GM12801 (cell line): ENCODE measurements around the gene AHCYL2.

ENCODE experiments used
- TF ChIP-seq, protein P1 (sequence below): IDR thresholded peaks from one replicate; pipeline ENCODE4 v1.5.1; 2011; ENCODE audit warnings: control low read depth; ENCODE audit not compliant: insufficient read length; ENCODE audit errors: extremely low read depth

AHCYL2 gene

DNA sequence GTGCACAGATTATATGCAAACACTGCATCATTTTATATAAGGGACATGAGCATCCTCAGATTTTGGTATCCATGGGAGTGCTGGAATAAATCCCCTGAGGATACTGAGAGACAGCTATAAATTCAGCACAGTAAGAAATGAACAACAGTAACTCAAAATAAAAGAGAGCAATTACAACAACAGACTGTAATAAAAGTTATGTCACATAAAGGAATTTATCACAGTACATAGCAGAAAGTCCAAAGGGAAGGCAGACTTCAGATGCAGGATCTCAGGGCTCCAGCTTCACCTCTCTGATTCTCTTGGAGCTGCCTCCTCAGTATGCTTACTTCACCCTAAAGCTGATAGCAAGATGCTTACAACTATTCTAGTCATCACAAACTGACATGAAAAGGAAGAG is 165.5 kb downstream of the AHCYL2 start:
- TF ChIP-seq, protein P1, sequence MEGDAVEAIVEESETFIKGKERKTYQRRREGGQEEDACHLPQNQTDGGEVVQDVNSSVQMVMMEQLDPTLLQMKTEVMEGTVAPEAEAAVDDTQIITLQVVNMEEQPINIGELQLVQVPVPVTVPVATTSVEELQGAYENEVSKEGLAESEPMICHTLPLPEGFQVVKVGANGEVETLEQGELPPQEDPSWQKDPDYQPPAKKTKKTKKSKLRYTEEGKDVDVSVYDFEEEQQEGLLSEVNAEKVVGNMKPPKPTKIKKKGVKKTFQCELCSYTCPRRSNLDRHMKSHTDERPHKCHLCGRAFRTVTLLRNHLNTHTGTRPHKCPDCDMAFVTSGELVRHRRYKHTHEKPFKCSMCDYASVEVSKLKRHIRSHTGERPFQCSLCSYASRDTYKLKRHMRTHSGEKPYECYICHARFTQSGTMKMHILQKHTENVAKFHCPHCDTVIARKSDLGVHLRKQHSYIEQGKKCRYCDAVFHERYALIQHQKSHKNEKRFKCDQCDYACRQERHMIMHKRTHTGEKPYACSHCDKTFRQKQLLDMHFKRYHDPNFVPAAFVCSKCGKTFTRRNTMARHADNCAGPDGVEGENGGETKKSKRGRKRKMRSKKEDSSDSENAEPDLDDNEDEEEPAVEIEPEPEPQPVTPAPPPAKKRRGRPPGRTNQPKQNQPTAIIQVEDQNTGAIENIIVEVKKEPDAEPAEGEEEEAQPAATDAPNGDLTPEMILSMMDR = no peak

DNA sequence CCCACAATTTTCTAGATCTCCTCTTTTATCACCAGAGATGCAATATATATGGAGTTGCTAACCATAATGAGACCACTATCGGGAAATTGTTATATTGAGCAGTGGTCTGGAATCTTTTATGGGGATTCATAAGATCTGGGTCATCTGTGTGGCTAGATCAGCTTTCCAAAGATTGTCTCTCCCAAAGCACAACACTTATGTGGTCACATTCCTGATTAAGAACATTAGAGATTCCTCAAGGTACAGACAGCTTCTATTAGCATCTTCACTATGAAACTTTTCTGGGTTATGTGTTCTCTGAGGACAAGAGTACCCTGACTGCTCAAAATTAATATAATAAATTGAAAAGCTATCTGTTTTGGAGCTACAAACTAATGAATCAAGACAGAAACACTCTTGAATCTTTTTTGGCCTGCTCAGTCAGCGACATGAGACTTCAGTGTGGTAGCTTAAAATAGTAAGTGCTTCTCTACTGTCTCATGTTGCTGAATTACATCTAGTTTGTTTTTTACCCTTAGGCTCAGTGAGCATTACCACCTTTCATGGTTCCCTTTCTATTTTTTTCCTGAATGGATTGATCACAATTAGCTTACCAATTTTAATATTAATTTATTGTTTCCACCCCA is 166.8 kb downstream of the AHCYL2 start:
- TF ChIP-seq, protein P1 = no peak

DNA sequence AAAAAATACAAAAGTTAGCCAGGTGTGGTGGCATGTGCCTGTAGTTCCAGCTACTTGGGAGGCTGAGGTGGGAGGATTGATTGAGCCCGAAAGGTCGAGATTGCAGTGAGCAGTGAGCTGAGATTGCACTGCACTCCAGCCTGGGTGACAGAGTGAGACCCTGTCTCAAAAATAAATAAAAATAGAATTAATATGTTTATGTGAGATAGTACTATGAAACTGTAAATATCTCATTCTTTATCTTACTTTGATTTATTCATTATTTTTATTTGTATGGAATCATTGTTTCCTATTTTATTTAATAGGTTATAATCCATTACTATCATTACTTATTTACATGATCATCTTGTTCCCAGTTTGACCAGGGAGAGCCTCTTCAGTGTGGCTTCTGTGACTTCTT is 168.4 kb downstream of the AHCYL2 start:
- TF ChIP-seq, protein P1 = no peak

DNA sequence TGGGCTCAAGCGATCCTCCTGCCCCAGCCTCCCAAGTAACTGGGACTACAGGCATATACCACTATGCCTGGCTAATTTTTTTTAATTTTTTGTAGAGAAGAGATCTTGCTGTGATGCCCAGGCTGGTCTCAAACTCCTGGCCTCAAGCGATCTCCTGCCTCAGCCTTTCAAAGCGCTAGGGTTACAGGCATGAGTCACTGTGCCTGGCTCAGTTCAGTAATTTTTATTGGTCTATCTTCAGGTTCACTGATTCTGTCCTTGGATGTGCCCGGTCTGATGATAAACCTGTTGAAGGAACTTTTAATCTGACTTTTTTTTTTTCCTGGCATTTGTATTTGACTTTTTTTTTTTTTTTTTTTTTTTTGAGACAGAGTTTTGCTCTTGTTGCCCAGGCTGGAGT is 169.3 kb downstream of the AHCYL2 start:
- TF ChIP-seq, protein P1 = no peak

DNA sequence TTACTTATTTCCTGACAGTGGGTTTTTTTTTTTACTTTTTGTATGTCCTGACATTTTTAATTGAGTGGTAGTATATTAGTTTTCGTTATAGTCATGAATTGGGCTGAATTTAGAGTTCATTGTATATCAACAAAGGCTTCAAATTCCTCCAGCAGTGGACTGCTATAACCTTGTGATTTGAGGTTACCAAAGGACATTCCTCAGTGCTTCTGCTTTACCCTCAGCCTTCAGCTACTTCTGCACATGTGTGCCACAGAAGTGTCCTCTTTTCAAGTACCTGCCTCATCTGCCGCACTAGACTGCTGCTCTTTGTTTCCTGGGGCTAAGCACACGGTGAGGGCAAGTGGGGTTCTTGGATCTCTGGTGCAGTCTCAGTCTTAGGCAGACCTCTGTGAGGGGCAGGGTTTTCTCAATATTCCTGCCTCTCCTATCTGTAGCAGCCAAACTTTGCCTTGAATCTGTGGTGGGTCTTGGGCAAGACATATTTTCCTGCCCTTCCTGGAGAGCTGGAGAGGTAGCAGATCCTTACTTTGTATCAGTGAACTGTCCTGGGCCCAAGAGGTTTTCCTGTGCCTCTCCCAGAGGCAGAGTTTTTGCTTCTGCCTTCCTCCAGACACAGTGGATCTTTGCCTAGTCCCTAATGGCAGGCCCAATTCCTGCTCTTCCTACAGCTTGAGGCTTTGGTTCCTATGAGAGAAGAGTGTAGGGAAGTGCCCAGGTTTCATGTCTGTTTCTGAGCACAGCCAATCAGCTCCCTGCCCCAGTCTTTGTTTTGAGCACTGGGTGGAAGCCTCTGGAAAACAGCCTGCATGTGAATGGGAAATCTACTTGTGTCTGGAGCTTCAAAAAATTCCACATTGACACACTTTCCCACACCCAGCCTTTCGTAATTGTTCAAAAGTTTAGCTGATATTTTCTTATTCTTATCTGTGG is 170.4 kb downstream of the AHCYL2 start:
- TF ChIP-seq, protein P1 = no peak

DNA sequence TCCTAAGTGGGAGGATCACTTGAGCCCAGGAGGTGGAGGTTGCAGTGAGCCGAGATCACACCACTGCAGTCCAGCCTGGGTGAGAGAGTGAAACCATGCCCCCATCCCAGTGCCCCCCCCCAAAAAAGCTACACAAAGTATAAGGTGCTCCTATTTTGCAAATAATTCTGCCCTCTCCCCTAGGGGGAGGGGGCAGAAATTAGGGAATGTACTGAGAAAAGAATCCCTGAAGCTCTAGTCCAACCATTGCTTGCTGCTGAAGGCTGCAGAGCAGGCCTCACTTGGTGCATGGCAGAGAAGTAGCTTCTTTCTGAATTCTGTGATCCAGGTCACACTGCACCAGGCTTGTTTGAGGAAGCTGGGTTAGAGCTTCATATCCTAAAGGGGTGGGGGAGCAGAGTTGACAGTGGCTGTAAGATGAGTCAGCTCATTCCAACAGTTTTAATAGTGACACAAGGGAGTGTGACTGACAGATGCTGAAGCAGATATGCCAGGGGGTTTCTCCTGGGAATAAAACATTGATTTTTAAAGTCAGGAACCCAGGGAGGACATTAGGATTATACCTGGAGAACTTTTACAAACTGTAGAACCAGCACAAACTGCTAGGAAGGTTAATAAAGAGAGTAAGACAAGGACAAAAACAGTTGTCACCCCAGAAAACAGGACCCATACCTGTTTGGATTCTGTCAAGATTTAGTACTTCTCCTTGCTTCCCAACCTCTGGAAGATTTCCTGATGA is 176.6 kb downstream of the AHCYL2 start:
- TF ChIP-seq, protein P1 = no peak
